HG03066 (cell line): Measurements from ENCODE around the gene PTPRN2.
"Not testable (repeated sequence)": the region's sequence is repeated elsewhere in the genome, so short reads cannot be mapped to it uniquely, and the experiment has no call there.

Experiments
- ATAC-seq: cut with Tn5 transposase; IDR thresholded peaks from one replicate; pipeline ENCODE4 v1.9.1; 2021; ENCODE audit warnings: low read depth; ENCODE audit not compliant: unreplicated experiment

PTPRN2 gene

GRCh38 chr7:157987906-157988305 is 599.7 kb downstream of the PTPRN2 start:
- ATAC-seq: no peak

GRCh38 chr7:157986051-157986450 is 601.6 kb downstream of the PTPRN2 start:
- ATAC-seq: no peak

GRCh38 chr7:157985636-157986035 is 602.0 kb downstream of the PTPRN2 start:
- ATAC-seq: no peak

- no peak for ATAC-seq
Observed at GRCh38 chr7:157984423-157985163, 603.0 kb downstream of the PTPRN2 start.

GRCh38 chr7:157983502-157984422 is 603.9 kb downstream of the PTPRN2 start:
- ATAC-seq: no peak

- ATAC-seq: no peak
Observed at GRCh38 chr7:157981778-157982177, 605.8 kb downstream of the PTPRN2 start.

- ATAC-seq: no peak
Observed at GRCh38 chr7:157980774-157981173, 606.8 kb downstream of the PTPRN2 start.

- not testable (repeated sequence) for ATAC-seq
Observed at GRCh38 chr7:157980341-157980731, 607.3 kb downstream of the PTPRN2 start.

- no peak for ATAC-seq
Observed at GRCh38 chr7:157979636-157980340, 607.8 kb downstream of the PTPRN2 start.

GRCh38 chr7:157978766-157979165 is 608.9 kb downstream of the PTPRN2 start:
- ATAC-seq: no peak

GRCh38 chr7:157977717-157978496 is 609.7 kb downstream of the PTPRN2 start:
- no peak for ATAC-seq

GRCh38 chr7:157977306-157977705 is 610.3 kb downstream of the PTPRN2 start:
- ATAC-seq: no peak

- no peak for ATAC-seq
Observed at GRCh38 chr7:157976406-157976805, 611.2 kb downstream of the PTPRN2 start.

GRCh38 chr7:157975401-157976372 is 611.9 kb downstream of the PTPRN2 start:
- ATAC-seq: no peak

GRCh38 chr7:157974678-157975230 is 612.9 kb downstream of the PTPRN2 start:
- ATAC-seq: no peak

- no peak for ATAC-seq
Observed at GRCh38 chr7:157973971-157974677, 613.5 kb downstream of the PTPRN2 start.

GRCh38 chr7:157972914-157973313 is 614.7 kb downstream of the PTPRN2 start:
- no peak for ATAC-seq

- no peak for ATAC-seq
Observed at GRCh38 chr7:157971501-157971900, 616.1 kb downstream of the PTPRN2 start.
